Dendritic cell treated with granulocyte-macrophage colony-stimulating factor and Interleukin-4, amounts not matched to agents 40 ng/mL and 50 ng/mL, for 4 days (primary cell): Measurements from ENCODE around the gene CYTH4.
"Not testable (repeated sequence)": the region's sequence is repeated elsewhere in the genome, so short reads cannot be mapped to it uniquely, and the experiment has no call there.

Experiments
- H3K27ac Mint-ChIP-seq: one replicate; pipeline ENCODE4 v1.8.0; 2022; ENCODE audit warnings: mild to moderate bottlenecking, mixed read lengths
- H3K27me3 Mint-ChIP-seq: one replicate; pipeline ENCODE4 v1.8.0; 2022; ENCODE audit warnings: mild to moderate bottlenecking, mixed read lengths
- H3K36me3 Mint-ChIP-seq: one replicate; pipeline ENCODE4 v1.8.0; 2022; ENCODE audit warnings: low read depth, mixed read lengths
- H3K4me1 Mint-ChIP-seq: one replicate; pipeline ENCODE4 v1.8.0; 2022; ENCODE audit warnings: low read depth, mixed read lengths
- H3K4me3 Mint-ChIP-seq: one replicate; pipeline ENCODE4 v1.8.0; 2022; ENCODE audit warnings: mild to moderate bottlenecking, moderate library complexity, mixed read lengths
- H3K9me3 Mint-ChIP-seq: one replicate; pipeline ENCODE4 v1.8.0; 2022; ENCODE audit warnings: mixed read lengths
- intact Hi-C: fragments of 100-400 bp; cut with micrococcal nuclease; formaldehyde crosslinking; loops from one replicate; pipeline ENCODE4 v1.15.0; 2022

CYTH4 gene

GRCh38 chr22:37319469-37319868 lies 37.2 kb downstream of the CYTH4 start:
- H3K9me3 Mint-ChIP-seq = no peaks in the 10 kb centered on the region
- peaks cover 21% of the 10 kb centered on the region for H3K4me1 Mint-ChIP-seq
- no peak overlapping the region for H3K4me3 Mint-ChIP-seq
- H3K36me3 Mint-ChIP-seq = peaks cover 6% of the 10 kb centered on the region
- peaks cover 41% of the 10 kb centered on the region for H3K27me3 Mint-ChIP-seq
- H3K27ac Mint-ChIP-seq = no peak overlapping the region
- intact Hi-C loops = no loop called here

DNA sequence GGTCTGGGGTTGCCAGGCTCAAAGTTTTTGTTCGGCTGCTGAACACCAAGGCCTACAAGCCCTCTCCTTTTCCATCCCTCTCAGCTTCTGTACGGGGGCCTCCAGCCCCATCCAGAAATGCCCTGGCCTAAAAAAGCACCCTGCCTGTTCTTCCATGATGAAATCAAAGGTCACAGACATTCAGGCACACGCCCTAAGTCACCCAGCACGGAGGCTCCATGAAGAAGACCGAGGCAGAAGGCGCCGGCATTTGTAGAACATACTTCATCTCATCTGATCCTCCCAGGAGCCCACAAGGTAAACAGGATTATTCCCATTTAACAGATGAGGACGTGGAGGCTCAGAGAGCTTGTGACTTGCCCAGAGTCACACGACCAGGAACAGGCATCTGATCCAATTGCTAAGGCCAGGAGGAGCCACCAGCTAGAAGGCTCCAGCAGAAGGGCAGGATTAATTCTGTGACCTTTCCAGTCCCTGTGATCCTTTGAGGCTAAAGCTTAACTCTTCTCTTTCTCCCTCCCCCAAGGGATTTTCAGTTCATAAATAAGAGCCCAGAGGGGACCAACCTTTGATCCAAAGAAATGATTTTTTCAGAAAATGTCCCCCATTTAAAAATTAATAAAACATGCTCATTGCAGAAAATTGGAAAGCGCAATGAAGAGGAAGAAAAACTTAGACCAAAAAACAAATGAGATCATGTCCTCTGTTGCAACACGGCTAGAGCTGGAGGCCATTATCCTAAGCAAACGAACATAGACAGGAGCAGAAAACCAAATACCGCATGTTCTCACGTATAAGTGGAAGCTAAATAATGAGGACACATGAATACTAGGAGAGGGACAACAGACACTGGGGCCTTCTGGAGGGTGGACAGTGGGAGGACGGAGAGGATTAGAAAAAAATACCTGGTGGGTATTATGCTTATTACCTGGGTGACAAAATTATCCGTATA lies 38.7 kb downstream of the CYTH4 start:
- peaks cover 13% of the 10 kb centered on the region for H3K4me1 Mint-ChIP-seq
- no peak overlapping the region for H3K27ac Mint-ChIP-seq
- H3K27me3 Mint-ChIP-seq = peaks cover 56% of the 10 kb centered on the region
- no peak overlapping the region for H3K4me3 Mint-ChIP-seq
- H3K36me3 Mint-ChIP-seq = no peaks in the 10 kb centered on the region
- intact Hi-C loops = no loop called here
- no peaks in the 10 kb centered on the region for H3K9me3 Mint-ChIP-seq

- no peak overlapping the region for H3K27ac Mint-ChIP-seq
- peaks cover 76% of the 10 kb centered on the region for H3K27me3 Mint-ChIP-seq
- no peak overlapping the region for H3K4me3 Mint-ChIP-seq
- no peaks in the 10 kb centered on the region for H3K9me3 Mint-ChIP-seq
- no peaks in the 10 kb centered on the region for H3K36me3 Mint-ChIP-seq
- intact Hi-C loops = no loop called here
- H3K4me1 Mint-ChIP-seq = peaks cover 18% of the 10 kb centered on the region
Observed at GRCh38 chr22:37324340-37325038, 42.2 kb downstream of the CYTH4 start.

- Mint-ChIP-seq H3K27ac (no peak overlapping the region), H3K4me3 (no peak overlapping the region), H3K36me3 (no peaks in the 10 kb centered on the region), H3K27me3 (peaks cover 79% of the 10 kb centered on the region), H3K4me1 (peaks cover 18% of the 10 kb centered on the region), H3K9me3 (no peaks in the 10 kb centered on the region)
- intact Hi-C loops = no loop called here
Observed at GRCh38 chr22:37325039-37325395, 42.7 kb downstream of the CYTH4 start.

DNA sequence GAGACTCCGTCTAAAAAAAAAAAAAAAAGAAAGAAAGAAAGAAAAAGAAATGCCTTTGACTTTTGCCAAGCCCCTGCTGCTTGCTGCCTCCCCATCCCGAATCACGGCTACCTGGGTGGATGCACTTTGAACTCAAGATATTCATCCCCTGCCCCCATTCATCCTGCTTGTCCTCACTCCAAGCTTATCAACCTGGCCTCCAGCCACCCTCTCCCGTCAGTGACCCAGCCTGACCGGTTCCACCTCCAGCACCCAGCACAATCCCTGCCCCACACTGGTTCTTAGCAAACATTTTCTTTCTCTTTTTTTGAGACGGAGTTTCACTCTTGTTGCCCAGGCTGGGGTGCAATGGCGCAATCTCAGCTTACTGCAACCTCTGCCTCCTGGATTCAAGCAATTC lies 44.4 kb downstream of the CYTH4 start:
- no peak overlapping the region for H3K27ac Mint-ChIP-seq
- no peaks in the 10 kb centered on the region for H3K9me3 Mint-ChIP-seq
- H3K4me3 Mint-ChIP-seq = no peak overlapping the region
- no peaks in the 10 kb centered on the region for H3K36me3 Mint-ChIP-seq
- H3K27me3 Mint-ChIP-seq = peaks cover 88% of the 10 kb centered on the region
- intact Hi-C loops = no loop called here
- peaks cover 9% of the 10 kb centered on the region for H3K4me1 Mint-ChIP-seq

- no peak overlapping the region for H3K27ac Mint-ChIP-seq
- H3K36me3 Mint-ChIP-seq = no peaks in the 10 kb centered on the region
- peaks cover 11% of the 10 kb centered on the region for H3K4me1 Mint-ChIP-seq
- H3K9me3 Mint-ChIP-seq = no peaks in the 10 kb centered on the region
- peaks cover 92% of the 10 kb centered on the region for H3K27me3 Mint-ChIP-seq
- no peak overlapping the region for H3K4me3 Mint-ChIP-seq
- intact Hi-C loops = no loop called here
Observed at GRCh38 chr22:37328017-37328416, 45.7 kb downstream of the CYTH4 start.

- Mint-ChIP-seq H3K27me3 (peaks cover 91% of the 10 kb centered on the region), H3K4me1 (peaks cover 11% of the 10 kb centered on the region)
- H3K9me3 Mint-ChIP-seq, H3K36me3 Mint-ChIP-seq, intact Hi-C loops, H3K4me3 Mint-ChIP-seq, H3K27ac Mint-ChIP-seq: not testable (repeated sequence)
Observed at GRCh38 chr22:37328538-37329237, 46.4 kb downstream of the CYTH4 start.

GRCh38 chr22:37329238-37330140 lies 47.2 kb downstream of the CYTH4 start:
- Mint-ChIP-seq H3K4me1 (peaks cover 11% of the 10 kb centered on the region), H3K4me3 (no peak overlapping the region), H3K27me3 (peaks cover 90% of the 10 kb centered on the region), H3K9me3 (no peaks in the 10 kb centered on the region), H3K36me3 (no peaks in the 10 kb centered on the region), H3K27ac (no peak overlapping the region)
- intact Hi-C loops = no loop called here

- Mint-ChIP-seq H3K36me3 (no peaks in the 10 kb centered on the region), H3K4me1 (peaks cover 16% of the 10 kb centered on the region), H3K27ac (no peak overlapping the region), H3K27me3 (peaks cover 90% of the 10 kb centered on the region), H3K9me3 (no peaks in the 10 kb centered on the region), H3K4me3 (no peak overlapping the region)
- intact Hi-C loops = no loop called here
Observed at GRCh38 chr22:37330200-37331033, 48.1 kb downstream of the CYTH4 start.

DNA sequence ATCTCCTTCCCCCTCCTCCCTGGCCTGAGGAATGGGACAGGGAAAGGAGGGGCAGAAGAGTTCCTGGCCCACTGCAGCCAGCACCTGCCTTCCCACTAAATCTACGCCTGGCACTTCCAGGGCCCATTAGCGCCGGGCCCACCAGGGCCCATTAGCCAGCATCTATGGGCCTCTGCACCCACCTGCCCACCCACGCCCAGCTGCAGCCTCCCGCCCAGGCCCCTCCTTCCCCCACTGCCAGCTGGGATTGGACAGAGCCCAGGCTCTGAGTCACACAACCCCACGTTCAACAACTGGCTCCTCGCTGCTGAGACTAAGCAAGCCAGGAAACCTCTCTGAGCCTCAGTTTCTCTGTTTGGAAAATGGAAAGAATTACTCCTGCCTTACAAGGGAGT lies 48.7 kb downstream of the CYTH4 start:
- peaks cover 89% of the 10 kb centered on the region for H3K27me3 Mint-ChIP-seq
- no peak overlapping the region for H3K4me3 Mint-ChIP-seq
- H3K27ac Mint-ChIP-seq = no peak overlapping the region
- H3K36me3 Mint-ChIP-seq = no peaks in the 10 kb centered on the region
- intact Hi-C loops = no loop called here
- H3K4me1 Mint-ChIP-seq = peaks cover 16% of the 10 kb centered on the region
- no peaks in the 10 kb centered on the region for H3K9me3 Mint-ChIP-seq

DNA sequence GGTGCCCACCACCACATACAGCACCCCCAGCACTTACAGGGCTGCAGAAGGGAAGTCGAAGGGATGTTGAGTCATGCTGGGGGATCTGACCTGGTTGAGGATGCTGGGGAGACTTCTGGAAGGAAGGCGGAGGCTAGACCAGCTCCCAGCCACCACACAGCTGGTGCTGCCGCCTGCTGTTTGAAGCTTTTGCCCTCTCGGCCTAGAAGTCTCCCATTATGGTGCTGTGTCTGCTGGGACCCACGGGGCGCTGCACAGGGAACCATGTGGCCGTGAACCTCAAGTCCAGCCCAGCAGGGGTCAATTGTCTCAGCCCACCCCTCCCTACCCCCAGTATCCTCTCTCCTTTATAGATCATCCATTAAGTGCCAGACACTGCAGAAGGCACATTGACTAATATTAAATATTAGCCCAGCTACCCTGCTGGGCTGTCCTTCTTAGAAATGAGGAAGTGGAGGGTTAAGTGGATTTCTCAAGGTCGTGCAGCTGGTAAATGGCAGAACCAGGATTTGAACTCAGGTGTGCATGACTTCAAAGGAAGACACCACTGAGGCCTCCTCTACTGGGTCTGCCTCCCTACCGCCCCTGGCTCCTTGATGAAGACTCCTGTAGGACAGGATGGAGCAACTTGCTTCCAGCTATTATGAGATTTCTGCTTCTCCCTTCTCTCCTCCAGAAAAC lies 49.7 kb downstream of the CYTH4 start:
- intact Hi-C loops = no loop called here
- no peak overlapping the region for H3K27ac Mint-ChIP-seq

DNA sequence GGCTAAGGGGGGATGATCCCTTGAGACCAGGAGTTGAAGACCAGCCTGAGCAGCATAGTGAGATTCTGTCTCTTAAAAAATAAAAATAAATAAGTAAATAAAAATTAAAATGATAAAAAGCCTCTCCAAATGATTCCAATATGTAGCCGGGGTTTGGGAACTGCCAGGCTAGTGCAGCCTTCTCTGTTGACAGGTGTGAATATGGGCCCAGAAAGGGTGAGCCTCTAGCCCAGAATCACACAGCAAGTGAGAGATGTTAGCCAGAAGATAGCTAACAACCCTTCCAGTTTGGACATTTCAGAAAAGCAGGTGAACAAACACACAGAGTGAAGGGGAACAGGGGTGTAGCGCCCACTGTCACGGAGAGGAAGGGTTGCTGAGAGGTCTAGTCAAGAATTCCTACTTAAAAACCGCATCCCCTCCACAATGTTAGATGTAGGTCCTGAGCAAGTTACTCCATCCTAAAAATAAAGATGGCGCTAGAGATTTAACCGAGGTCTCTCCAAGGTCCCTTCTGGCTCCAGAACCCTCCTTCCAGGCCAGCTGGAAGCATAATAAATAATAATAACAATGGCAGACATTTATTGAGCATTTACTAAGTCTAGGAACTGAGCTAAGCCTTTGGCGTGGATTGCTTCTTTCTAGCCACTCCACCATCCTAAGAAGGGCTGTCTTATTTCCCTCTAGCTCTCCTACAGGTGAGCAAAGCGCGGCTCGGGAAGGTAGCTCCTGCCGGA lies 51.6 kb downstream of the CYTH4 start:
- H3K27ac Mint-ChIP-seq = no peak overlapping the region
- intact Hi-C loops = no loop called here
- no peak overlapping the region for H3K4me3 Mint-ChIP-seq
- H3K36me3 Mint-ChIP-seq = no peaks in the 10 kb centered on the region
- H3K9me3 Mint-ChIP-seq = no peaks in the 10 kb centered on the region
- peaks cover 84% of the 10 kb centered on the region for H3K27me3 Mint-ChIP-seq
- H3K4me1 Mint-ChIP-seq = peaks cover 12% of the 10 kb centered on the region

More for the DNA sequence above, 49.7 kb downstream of the CYTH4 start:
- H3K4me3 Mint-ChIP-seq = no peak overlapping the region
- peaks cover 12% of the 10 kb centered on the region for H3K4me1 Mint-ChIP-seq
- H3K36me3 Mint-ChIP-seq = no peaks in the 10 kb centered on the region
- peaks cover 88% of the 10 kb centered on the region for H3K27me3 Mint-ChIP-seq
- H3K9me3 Mint-ChIP-seq = no peaks in the 10 kb centered on the region
